ENCODE measurements around the gene NUP210. TPM values are rescaled to one million over a fixed set of nuclear protein-coding genes. Genes with fewer than 3 reads are reported as not detected.
"Not testable (repeated sequence)": the region's sequence is repeated elsewhere in the genome, so short reads cannot be mapped to it uniquely, and the experiment has no call there.

NUP210 gene
- polyA plus RNA-seq, 1 donor = 26.0 TPM

GRCh38 chr3:13430411-13430875 is 10.3 kb upstream of the NUP210 start:
- H3K27me3 ChIP-seq (ENCODE audit: control insufficient read depth, insufficient read depth, low read length); H3K36me3 ChIP-seq (ENCODE audit: control insufficient read depth, insufficient read depth, low read length); DNase-seq; H3K27ac ChIP-seq (ENCODE audit: low read length); H3K4me3 ChIP-seq (ENCODE audit: low read length); H3K9me3 ChIP-seq (ENCODE audit: control insufficient read depth, low read depth, low read length); H3K4me1 ChIP-seq (ENCODE audit: control insufficient read depth, insufficient read depth, low read length): not testable (repeated sequence)
- WGBS (ENCODE audit: insufficient coverage, low lambda C conversion rate) = no CpG with 5 or more reads among the region's 2 CpGs

DNA sequence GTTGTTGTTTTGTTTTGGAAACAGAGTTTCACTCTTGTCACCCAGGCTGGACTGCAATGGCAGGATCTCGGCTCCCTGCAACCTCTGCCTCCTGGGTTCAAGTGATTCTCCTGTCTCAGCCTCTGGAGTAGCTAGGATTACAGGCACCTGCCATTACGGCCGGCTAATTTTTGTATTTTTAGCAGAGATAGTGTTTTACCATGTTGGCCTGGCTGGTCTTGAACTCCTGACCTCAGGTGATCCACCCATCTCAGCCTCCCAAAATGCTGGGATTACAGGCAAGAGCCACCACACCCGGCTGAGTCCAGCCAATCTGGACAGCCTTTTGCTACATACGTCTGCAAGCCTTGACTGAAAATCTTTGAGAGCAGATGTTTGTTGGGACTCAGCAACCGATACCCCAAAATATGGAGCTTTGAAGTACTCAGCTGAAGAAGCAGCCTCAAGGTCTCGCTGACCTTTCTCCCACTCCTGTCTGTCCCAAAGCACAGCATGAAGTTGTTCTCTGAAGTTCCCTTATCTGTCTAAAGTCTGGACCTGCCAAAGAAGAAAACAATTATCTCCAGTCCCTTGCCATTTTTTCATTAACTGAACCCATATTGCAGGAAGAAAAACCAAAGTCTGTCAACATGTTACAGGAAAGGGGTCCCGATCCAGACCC is 9.6 kb upstream of the NUP210 start:
- no CpG with 5 or more reads among the region's 8 CpGs for WGBS (ENCODE audit: insufficient coverage, low lambda C conversion rate)
- Histone ChIP-seq H3K4me3 (ENCODE audit: low read length) (no peak overlapping the region), H3K4me1 (ENCODE audit: control insufficient read depth, insufficient read depth, low read length) (no peaks in the 10 kb centered on the region), H3K36me3 (ENCODE audit: control insufficient read depth, insufficient read depth, low read length) (no peaks in the 10 kb centered on the region), H3K27me3 (ENCODE audit: control insufficient read depth, insufficient read depth, low read length) (no peaks in the 10 kb centered on the region), H3K27ac (ENCODE audit: low read length) (no peak overlapping the region), H3K9me3 (ENCODE audit: control insufficient read depth, low read depth, low read length) (no peaks in the 10 kb centered on the region)
- no peak for DNase-seq

DNA sequence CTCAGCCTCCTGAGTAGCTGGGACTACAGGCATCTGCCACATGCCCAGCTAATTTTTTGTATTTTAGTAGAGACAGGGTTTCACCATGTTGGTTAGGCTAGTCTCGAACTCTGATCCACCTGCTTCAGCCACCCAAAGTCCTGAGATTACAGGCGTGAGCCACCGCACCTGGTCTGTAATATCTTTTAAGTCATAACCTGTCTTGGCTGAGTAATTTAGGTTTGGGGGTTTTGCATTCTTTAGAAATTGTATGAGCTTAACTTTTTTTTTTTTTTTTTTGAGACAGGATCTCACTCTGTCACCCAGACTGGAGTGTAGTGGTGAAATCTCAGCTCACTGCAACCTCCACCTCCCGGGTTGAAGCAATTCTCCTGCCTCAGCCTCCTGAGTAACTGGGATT is 8.6 kb upstream of the NUP210 start:
- not testable (repeated sequence) for H3K4me1 ChIP-seq (ENCODE audit: control insufficient read depth, insufficient read depth, low read length); DNase-seq; H3K36me3 ChIP-seq (ENCODE audit: control insufficient read depth, insufficient read depth, low read length); H3K27me3 ChIP-seq (ENCODE audit: control insufficient read depth, insufficient read depth, low read length); H3K4me3 ChIP-seq (ENCODE audit: low read length); H3K27ac ChIP-seq (ENCODE audit: low read length); H3K9me3 ChIP-seq (ENCODE audit: control insufficient read depth, low read depth, low read length)
- no CpG with 5 or more reads among the region's 4 CpGs for WGBS (ENCODE audit: insufficient coverage, low lambda C conversion rate)

DNA sequence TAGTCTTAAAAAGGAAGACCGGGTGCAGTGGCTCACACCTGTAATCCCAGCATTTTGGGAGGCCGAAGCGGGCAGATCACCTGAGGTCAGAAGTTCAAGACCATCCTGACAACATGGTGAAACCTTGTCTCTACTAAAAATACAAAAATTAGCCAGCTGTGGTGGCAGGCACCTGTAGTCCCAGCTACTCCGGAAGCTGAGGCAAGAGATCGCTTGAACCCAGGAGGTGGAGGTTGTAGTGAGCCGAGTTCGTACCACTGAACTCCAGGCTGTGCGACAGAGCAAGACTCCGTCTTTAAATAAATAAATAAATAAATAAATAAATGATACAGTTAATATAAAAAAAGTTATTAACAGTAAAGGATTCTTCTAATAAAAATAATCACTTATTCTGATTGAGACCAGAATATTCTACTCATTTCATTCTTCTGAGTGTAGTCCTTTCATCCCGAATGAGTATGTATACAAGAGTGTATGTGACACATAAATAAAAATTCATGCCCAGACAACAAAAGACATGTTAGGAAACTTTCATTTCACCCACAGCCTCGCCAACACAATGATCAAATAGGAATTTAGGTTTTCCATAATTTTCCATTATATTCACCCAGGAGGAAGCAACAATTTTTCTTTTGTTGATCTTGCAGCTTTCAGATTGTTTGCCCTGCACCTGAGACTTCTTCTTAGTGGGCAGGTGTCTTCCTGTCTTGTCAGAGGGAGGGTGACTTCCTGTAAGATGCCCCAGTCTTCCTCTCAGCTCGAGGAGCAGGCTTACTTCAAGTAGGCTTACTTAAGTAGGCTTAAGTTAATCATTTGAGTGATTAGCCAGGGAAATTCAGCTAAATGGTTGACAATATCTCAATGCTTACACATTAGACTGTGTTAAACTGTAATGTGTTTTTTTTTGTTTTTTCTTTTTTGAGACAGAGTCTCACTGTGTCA is 7.8 kb upstream of the NUP210 start:
- Histone ChIP-seq H3K4me1 (ENCODE audit: control insufficient read depth, insufficient read depth, low read length) (peaks cover 12% of the 10 kb centered on the region), H3K27me3 (ENCODE audit: control insufficient read depth, insufficient read depth, low read length) (no peaks in the 10 kb centered on the region), H3K27ac (ENCODE audit: low read length) (no peak overlapping the region), H3K36me3 (ENCODE audit: control insufficient read depth, insufficient read depth, low read length) (no peaks in the 10 kb centered on the region), H3K4me3 (ENCODE audit: low read length) (no peak overlapping the region), H3K9me3 (ENCODE audit: control insufficient read depth, low read depth, low read length) (no peaks in the 10 kb centered on the region)
- no peak for DNase-seq
- WGBS (ENCODE audit: insufficient coverage, low lambda C conversion rate) = 40% methylated on average over 1 of the region's 12 CpGs

GRCh38 chr3:13426591-13426990 is 6.5 kb upstream of the NUP210 start:
- no peaks in the 10 kb centered on the region for H3K27me3 ChIP-seq (ENCODE audit: control insufficient read depth, insufficient read depth, low read length)
- no peak overlapping the region for H3K27ac ChIP-seq (ENCODE audit: low read length)
- no peak for DNase-seq
- H3K36me3 ChIP-seq (ENCODE audit: control insufficient read depth, insufficient read depth, low read length) = no peaks in the 10 kb centered on the region
- peaks cover 20% of the 10 kb centered on the region for H3K4me1 ChIP-seq (ENCODE audit: control insufficient read depth, insufficient read depth, low read length)
- H3K9me3 ChIP-seq (ENCODE audit: control insufficient read depth, low read depth, low read length) = no peaks in the 10 kb centered on the region
- no peak overlapping the region for H3K4me3 ChIP-seq (ENCODE audit: low read length)
- WGBS (ENCODE audit: insufficient coverage, low lambda C conversion rate) = 100% methylated on average over 1 of the region's 1 CpG

- no peaks in the 10 kb centered on the region for H3K27me3 ChIP-seq (ENCODE audit: control insufficient read depth, insufficient read depth, low read length)
- no peak overlapping the region for H3K27ac ChIP-seq (ENCODE audit: low read length)
- no peaks in the 10 kb centered on the region for H3K9me3 ChIP-seq (ENCODE audit: control insufficient read depth, low read depth, low read length)
- H3K36me3 ChIP-seq (ENCODE audit: control insufficient read depth, insufficient read depth, low read length) = no peaks in the 10 kb centered on the region
- peaks cover 26% of the 10 kb centered on the region for H3K4me1 ChIP-seq (ENCODE audit: control insufficient read depth, insufficient read depth, low read length)
- H3K4me3 ChIP-seq (ENCODE audit: low read length) = no peak overlapping the region
- WGBS (ENCODE audit: insufficient coverage, low lambda C conversion rate) = no CpG with 5 or more reads among the region's 2 CpGs
- no peak for DNase-seq
Observed at GRCh38 chr3:13425689-13426088, 5.6 kb upstream of the NUP210 start.

GRCh38 chr3:13424865-13425617 is 4.9 kb upstream of the NUP210 start:
- WGBS (ENCODE audit: insufficient coverage, low lambda C conversion rate) = no CpG with 5 or more reads among the region's 4 CpGs

DNA sequence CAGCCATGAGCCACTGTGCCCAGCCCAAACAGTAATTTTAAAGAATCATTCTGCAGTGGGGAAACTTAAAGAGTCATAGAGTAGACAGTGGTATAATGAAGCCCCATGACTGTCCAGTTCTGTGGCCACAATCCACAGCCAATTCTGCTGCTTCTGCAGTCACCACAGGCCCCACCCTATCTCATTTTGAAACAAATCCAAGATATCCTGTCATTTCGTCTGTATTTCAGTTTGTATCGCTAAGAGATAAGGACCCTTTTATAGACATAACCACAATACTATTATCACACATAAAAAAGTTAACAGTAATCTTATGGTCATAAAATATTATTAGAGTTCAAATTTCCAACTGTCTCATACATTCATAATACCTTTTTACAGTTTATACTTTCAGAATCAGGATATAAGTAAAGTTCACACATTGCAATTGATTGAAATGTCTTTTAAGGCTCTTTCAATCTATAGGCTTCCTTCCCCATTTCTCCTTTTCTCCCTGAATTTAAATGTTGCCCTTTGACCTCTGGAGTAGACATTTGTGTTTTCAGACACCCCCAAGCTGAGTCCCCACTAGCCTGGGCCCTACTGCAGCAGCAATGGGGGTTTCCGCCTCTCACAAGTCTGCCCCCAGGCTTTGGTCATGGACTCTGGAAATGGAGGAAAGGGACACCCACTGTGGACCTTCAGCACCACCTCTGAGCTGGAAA is 4.2 kb upstream of the NUP210 start:
- H3K27ac ChIP-seq (ENCODE audit: low read length) = peak overlapping the region; percentile 75
- H3K4me3 ChIP-seq (ENCODE audit: low read length) = no peak overlapping the region
- DNase-seq = peak in 1 of 2 donors; percentile 79

More at GRCh38 chr3:13424865-13425617, 4.9 kb upstream of the NUP210 start:
- no peaks in the 10 kb centered on the region for H3K36me3 ChIP-seq (ENCODE audit: control insufficient read depth, insufficient read depth, low read length)
- peaks cover 28% of the 10 kb centered on the region for H3K4me1 ChIP-seq (ENCODE audit: control insufficient read depth, insufficient read depth, low read length)
- H3K27ac ChIP-seq (ENCODE audit: low read length) = no peak overlapping the region
- no peaks in the 10 kb centered on the region for H3K9me3 ChIP-seq (ENCODE audit: control insufficient read depth, low read depth, low read length)
- DNase-seq = peak in 1 of 2 donors; percentile 15
- H3K27me3 ChIP-seq (ENCODE audit: control insufficient read depth, insufficient read depth, low read length) = no peaks in the 10 kb centered on the region
- no peak overlapping the region for H3K4me3 ChIP-seq (ENCODE audit: low read length)

DNA sequence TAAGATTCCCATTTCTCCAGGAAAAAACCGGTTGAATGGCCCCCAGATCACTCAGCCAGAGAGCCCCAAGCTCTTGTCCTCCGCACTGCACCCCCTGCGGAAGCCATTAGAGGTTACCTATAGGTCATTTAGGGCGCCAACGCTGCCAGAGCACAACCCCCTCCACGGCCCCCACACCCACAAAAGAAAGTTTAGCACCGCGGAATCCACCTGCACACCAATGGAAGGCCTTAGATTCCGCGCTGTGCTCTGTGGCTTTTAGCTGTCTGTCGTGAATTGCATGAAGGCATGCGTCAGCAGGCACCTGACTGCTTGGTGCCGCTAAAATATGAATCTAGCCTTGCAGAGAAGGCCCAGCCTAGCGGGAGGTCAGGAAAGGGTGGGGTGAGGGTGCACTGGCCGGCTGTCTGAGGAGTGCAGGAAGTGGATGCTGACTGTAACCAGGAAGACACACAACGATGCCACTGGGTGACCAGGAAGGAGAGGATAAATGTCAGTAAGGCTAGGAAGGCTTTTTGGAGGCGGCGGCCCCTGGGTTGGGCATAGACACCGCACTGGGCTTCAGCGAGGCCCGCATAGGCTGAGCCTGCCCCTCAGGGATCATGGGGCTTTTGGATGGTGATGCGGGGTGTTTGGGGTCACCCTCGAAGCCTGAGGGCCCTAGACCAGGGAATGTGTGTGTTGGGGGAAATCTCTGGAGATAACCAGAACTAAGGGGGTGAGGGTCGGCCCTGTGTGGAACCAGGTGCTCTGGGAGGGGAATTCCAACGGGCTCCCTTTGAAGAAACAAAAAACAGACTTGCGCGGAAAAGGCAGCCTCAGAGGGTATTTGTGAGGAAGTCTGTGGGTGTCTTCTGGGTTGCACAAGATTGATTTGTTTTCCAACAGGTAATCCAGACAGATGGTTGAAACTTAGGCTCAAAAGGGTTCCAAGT is 976 bp upstream of the NUP210 start:
- H3K4me1 ChIP-seq (ENCODE audit: control insufficient read depth, insufficient read depth, low read length) = peaks cover 35% of the 10 kb centered on the region
- WGBS (ENCODE audit: insufficient coverage, low lambda C conversion rate) = no CpG with 5 or more reads among the region's 27 CpGs
- peak in 1 of 2 donors; percentile 40 for DNase-seq
- peaks cover 2% of the 10 kb centered on the region for H3K36me3 ChIP-seq (ENCODE audit: control insufficient read depth, insufficient read depth, low read length)
- peaks cover 6% of the 10 kb centered on the region for H3K27me3 ChIP-seq (ENCODE audit: control insufficient read depth, insufficient read depth, low read length)
- no peaks in the 10 kb centered on the region for H3K9me3 ChIP-seq (ENCODE audit: control insufficient read depth, low read depth, low read length)
- peak overlapping the region; percentile 39 for H3K4me3 ChIP-seq (ENCODE audit: low read length)
- no peak overlapping the region for H3K27ac ChIP-seq (ENCODE audit: low read length)

More for the DNA sequence above, 4.2 kb upstream of the NUP210 start:
- H3K27me3 ChIP-seq (ENCODE audit: control insufficient read depth, insufficient read depth, low read length) = peaks cover under 1% of the 10 kb centered on the region
- H3K36me3 ChIP-seq (ENCODE audit: control insufficient read depth, insufficient read depth, low read length) = no peaks in the 10 kb centered on the region
- H3K9me3 ChIP-seq (ENCODE audit: control insufficient read depth, low read depth, low read length) = no peaks in the 10 kb centered on the region
- 38% methylated on average over 2 of the region's 3 CpGs for WGBS (ENCODE audit: insufficient coverage, low lambda C conversion rate)
- H3K4me1 ChIP-seq (ENCODE audit: control insufficient read depth, insufficient read depth, low read length) = peaks cover 30% of the 10 kb centered on the region

Data from large intestine (tissue), 3 donors.